HG02852 (cell line): ENCODE results near the gene MED12L.

Source experiments
- ATAC-seq: cut with Tn5 transposase; IDR thresholded peaks from one replicate; pipeline ENCODE4 v1.9.1; 2021; ENCODE audit warnings: mild to moderate bottlenecking, moderate library complexity; ENCODE audit not compliant: unreplicated experiment

The MED12L gene

GRCh38 chr3:151436675-151437446 is 351.4 kb downstream of the MED12L start:
- ATAC-seq: no peak

GRCh38 chr3:151437906-151438305 is 352.4 kb downstream of the MED12L start:
- no peak for ATAC-seq

GRCh38 chr3:151439652-151440125 is 354.2 kb downstream of the MED12L start:
- peak; percentile 83 for ATAC-seq

GRCh38 chr3:151440940-151441339 is 355.5 kb downstream of the MED12L start:
- ATAC-seq: no peak

- ATAC-seq: no peak
Measured at GRCh38 chr3:151443583-151443982, 358.1 kb downstream of the MED12L start.

- ATAC-seq: no peak
Measured at GRCh38 chr3:151445273-151446001, 360.0 kb downstream of the MED12L start.

- ATAC-seq: no peak
Measured at GRCh38 chr3:151446002-151446340, 360.5 kb downstream of the MED12L start.

- ATAC-seq: no peak
Measured at GRCh38 chr3:151452368-151452767, 366.9 kb downstream of the MED12L start.

GRCh38 chr3:151452841-151453240 is 367.4 kb downstream of the MED12L start:
- no peak for ATAC-seq

- ATAC-seq: no peak
Measured at GRCh38 chr3:151456065-151456464, 370.6 kb downstream of the MED12L start.

GRCh38 chr3:151459358-151459757 is 373.9 kb downstream of the MED12L start:
- ATAC-seq: no peak

GRCh38 chr3:151460228-151460627 is 374.8 kb downstream of the MED12L start:
- ATAC-seq: no peak

- ATAC-seq: no peak
Measured at GRCh38 chr3:151460774-151461450, 375.4 kb downstream of the MED12L start, which contains the start of gene IGSF10. TSS of gene IGSF10 (minus strand) at chr3:151461061. CDS start at chr3:151458709, 2,352 bp downstream.

- no peak for ATAC-seq
Measured at GRCh38 chr3:151462278-151462780, 376.9 kb downstream of the MED12L start.

GRCh38 chr3:151462991-151463390 is 377.5 kb downstream of the MED12L start:
- no peak for ATAC-seq

GRCh38 chr3:151467069-151467468 is 381.6 kb downstream of the MED12L start:
- no peak for ATAC-seq

GRCh38 chr3:151468284-151468917 is 382.9 kb downstream of the MED12L start:
- peak; percentile 82 for ATAC-seq

- ATAC-seq: no peak
Measured at GRCh38 chr3:151476344-151477018, 391.0 kb downstream of the MED12L start.

GRCh38 chr3:151477591-151478334 is 392.3 kb downstream of the MED12L start:
- ATAC-seq: no peak

- ATAC-seq: no peak
Measured at GRCh38 chr3:151478335-151478697, 392.9 kb downstream of the MED12L start.
